DMS79 (cell line): ENCODE measurements around the gene MYL11.
A peak's percentile ranks its signal among the peaks of the same experiment; 100 is the strongest.
"Not testable (repeated sequence)": the region's sequence is repeated elsewhere in the genome, so short reads cannot be mapped to it uniquely, and the experiment has no call there.

Experiments
- DNase-seq: peaks from one replicate; lab custom pipeline; 2025; lab: John Stamatoyannopoulos, UW

The MYL11 gene

DNA sequence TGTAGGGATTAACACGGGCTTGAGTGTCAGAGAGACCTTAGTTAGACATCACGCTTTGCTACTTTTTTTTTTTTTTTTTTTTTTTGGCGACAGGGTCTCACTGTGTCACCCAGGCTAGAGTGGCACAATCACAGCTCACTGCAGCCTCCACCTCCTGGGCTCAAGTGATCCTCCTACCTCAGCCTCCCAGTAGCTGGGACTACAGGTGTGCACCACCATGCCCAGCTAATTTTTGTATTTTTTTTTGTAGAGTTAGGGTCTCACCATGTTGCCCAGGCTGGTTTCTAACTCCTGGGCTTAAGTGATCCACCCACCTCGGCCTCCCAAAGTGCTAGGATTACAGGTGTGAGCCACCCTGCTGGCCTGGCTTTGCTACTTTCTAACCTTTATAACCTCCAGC is 22.0 kb downstream of the MYL11 start:
- DNase-seq: not testable (repeated sequence)

DNA sequence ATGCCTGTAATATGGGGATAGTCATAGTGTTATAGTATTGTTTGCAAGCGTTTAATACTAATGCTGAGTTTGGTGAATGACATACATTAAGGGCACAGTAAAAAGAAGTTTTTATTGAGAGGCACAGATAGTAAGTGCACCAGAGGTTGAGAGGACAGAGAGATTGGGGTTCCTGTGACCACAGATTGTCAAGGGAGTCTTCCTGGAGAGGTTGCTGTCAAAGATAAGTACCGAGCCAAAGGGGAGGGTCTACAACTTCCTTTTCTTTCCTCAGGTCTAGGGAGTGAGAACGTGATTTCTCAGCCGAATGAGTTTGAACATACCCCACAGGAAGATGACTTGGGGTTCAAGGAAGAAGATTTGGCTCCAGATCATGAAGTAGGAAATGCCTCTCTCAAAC is 22.5 kb downstream of the MYL11 start:
- DNase-seq: no peak

DNA sequence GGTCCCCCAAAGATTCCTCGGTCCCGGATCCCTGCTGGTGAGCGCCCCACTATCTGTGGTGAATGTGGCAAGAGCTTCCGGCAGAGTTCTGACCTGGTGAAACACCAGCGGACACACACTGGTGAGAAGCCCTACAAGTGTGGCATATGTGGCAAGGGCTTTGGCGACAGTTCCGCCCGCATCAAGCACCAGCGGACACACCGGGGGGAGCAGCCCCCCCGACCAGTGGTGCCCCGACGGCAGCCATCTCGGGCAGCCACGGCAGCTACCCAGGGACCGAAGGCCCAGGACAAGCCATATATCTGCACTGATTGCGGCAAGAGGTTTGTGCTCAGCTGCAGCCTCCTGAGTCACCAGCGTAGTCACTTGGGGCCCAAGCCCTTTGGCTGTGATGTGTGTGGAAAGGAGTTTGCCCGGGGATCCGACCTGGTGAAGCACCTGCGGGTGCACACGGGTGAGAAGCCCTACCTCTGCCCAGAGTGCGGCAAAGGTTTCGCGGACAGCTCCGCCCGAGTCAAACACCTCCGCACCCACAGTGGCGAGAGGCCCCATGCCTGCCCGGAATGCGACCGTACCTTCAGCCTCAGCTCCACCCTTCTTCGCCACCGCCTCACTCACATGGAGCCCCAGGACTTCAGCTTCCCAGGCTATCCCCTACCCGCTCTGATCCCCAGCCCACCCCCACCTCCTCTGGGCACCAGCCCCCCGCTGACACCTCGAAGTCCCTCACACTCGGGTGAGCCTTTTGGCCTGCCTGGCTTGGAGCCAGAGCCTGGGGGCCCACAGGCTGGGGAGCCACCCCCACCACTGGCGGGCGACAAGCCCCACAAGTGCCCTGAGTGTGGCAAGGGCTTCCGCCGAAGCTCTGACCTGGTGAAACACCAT is 23.4 kb downstream of the MYL11 start:
- no peak for DNase-seq

DNA sequence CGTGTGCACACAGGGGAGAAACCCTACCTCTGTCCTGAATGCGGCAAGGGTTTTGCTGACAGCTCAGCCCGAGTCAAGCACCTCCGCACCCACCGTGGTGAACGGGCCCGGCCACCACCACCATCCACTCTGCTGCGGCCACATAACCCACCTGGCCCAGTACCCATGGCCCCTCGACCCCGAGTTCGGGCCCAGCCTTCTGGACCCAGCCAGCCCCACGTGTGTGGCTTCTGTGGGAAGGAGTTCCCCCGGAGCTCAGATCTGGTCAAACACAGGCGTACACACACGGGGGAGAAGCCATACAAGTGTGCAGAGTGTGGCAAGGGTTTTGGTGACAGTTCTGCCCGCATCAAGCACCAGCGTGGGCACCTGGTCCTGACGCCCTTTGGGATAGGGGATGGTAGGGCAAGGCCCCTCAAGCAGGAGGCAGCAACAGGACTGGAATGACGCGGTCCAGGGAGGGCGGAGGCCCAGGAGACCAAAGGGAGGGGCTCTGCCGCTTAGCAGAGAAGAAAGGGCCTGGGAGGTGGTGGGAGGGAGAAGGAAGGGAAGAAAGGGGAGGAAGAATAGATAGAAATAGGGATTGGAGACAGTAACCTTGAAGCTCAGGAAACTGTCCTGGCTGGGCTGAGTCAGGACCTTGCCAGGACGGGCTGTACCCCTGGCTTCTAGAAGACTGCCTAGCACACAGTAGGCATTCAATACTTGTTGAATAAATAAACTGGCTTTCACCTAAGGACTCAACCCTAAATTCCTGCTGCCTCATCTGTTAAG is 24.2 kb downstream of the MYL11 start:
- no peak for DNase-seq

DNA sequence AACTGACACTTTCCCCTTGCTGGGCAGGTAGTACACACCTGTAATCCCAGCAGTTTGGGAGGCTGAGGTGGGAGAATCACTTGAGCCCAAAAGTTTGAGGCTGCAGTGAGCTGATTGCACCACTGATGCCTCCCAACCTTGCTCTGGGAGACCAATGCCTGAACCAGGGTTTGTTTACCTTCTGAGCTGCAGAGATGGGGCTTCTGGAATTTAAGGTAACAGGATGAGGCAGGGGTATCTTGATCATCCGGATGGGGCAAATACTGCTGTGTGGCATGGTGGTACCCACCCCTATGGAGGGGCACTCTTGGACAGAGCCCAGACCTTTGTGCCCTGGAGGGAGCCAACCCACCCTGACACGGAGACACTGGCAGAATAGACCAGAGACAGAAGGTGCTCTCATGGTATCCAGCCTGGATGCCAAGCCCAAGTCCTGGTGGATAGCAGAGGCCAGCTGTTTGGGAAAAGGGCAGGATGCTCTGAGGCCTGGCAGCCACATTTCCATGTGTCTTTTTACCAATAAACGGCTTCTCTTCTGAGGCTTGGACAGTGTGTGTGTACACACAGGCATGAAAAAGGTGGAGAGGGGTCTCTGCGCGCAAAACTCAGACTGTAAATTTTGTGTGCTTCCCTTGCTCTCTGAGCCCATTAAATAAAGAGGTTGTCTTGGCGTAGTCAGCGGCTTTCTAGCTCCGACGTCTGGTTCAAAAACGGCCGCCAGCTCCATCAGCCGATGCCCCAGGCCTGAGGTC is 25.0 kb downstream of the MYL11 start:
- DNase-seq: no peak

DNA sequence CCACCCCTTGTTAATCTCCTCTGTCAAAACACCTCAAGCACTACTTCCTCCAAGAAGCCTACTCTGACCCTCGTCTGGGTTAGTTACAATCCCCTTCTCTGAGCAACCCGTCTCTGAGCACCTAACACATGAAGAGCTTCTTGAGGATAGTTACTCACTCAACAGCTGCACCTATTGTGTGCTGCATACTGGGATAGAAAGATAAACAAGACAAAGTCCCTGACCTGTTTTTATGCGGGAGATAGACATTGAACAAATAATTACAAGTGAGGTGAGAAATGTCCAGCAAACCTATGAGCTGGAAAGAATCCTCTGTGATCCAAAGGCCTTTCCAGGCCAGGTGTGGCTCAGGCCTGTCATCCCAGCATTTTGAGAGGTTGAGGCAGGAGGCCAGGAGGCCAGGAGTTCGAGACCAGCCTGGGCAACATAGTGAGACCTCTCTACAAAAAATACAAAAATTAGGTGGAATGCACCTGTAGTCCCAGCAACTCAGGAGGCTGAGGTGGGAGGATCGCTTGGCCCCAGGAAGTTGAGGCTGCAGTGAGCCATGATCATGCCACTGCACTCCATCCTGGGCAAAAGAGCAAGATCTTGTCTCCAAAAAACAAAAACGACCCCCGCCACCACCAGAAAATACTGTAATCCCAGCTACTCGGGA is 27.3 kb downstream of the MYL11 start:
- DNase-seq: no peak

DNA sequence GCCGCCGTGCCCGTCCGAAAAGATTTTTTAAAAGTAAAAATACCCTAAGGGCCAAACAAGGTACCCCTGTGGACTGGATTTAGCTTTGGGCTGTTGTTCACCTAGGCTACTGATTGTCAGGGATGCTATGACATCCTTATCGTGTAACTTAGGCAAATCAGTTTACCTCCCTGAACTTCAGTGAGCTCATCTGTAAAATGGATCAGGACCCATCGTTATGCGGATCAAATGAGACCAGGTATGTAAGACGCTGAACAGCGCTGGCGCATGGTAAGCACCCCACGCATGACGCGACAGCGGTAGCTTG is 32.1 kb downstream of the MYL11 start:
- no peak for DNase-seq

DNA sequence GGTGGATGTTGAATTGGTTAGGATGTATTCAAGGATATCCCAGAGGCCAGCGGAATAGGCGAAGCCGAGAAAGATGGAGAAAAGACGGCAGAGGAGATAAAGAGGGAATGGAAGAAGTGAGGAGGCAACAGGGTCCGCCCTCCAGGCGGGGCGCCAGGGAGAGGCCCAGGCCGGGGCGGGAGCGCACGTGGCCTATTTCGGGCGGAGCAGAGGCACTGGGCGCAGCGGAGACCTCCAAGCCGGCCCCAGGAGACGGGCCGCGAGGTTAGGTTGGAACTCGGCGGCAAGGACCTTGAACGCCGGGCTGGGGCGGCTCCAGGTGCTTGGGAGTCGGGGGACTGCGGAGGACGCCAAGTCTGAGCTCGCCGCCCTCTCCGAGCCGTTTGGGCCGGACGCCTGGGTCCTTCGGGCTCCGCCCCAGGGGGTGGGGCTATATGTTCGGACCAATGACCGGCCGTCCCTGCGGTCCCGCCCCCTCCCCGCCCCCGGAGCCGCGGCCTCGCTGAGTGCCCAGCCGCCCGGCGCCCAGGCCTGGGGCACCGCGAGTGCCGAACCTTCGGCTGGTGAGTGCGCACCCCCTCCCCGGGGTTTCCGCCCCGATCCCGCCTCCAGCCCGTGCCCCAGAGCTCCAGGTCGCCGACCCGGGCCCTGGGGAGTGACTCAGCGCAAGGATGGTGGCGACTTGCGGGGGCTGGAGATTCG is 32.7 kb downstream of the MYL11 start, which contains the start of gene ZNF771:
TSS of gene ZNF771 (plus strand) at position 505 of the 702 bp plus-strand sequence. CDS start 448 bp downstream, outside the sequence.
- peak; percentile 71 for DNase-seq

DNA sequence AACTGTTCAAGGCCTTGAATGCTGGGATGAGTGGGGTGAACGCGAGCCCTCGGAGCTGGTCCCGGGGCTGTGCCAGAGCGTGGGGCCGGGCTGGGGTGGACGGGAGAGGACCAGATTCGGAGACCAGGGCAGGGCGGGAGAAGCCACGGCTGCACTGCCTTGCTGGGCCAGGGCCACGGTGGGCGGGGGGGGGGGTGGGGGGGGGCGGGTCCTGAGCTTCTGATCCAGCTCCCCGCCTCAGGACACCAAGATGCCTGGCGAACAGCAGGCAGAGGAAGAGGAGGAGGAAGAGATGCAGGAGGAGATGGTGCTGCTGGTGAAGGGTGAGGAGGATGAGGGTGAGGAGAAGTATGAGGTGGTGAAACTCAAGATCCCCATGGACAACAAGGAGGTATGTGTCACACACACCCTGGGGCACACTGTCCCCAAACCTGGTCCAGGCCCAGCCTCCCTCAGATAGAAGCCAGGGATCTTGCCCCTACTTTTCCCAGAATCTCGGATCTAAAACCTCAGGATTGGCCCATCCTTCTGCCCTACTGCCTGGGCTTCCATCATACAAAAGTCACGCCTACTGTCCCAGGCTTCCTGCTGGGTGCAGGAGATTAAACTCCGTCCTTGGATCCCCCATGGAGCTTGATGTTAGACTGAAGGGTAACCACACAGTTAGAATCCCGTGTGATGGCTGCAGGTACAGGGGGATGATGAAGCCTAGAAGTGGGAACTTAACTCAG is 33.4 kb downstream of the MYL11 start:
- DNase-seq: no peak

DNA sequence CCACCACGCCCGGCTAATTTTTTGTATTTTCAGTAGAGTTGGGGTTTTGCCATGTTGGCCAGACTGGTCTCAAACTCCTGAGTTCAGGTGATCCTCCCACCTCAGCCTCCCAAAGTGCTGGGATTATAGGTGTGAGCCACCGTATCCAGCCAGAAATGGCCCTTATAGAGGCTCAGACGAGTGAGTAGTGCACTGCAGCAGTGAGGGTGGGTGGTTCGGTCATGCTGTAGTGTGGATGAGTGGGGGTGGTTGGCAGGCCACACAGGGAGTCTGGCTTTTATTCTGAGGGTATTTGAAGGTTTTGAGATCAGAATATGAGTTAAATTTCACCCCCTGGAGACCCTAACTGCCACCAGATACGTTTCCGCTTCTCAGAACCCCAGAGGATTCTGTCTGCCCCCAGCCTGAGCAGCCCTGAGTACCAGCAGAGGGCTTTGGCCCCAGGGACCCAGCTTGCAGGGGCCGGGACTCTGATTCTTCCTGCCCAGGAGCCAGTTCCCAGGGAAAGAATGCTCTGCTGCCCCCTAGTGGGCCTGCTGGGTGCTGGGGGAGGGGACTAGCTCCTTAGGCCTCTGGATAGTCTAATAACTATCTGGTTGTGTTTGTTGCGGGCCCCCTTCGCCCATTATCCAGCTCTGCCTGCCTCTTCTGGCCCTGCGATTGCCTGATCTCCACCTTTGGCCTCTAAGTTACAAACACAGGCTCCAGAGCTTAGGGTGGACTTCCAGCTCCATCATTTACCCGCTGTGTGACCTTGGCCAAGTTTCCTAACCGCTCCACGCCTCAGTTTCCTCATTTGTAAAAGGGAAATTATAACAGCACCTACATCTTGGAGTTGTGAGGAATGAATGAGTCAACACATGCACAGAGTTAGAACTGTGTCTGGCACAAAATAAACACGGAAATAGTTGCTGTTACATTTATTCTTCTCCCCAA is 34.8 kb downstream of the MYL11 start:
- peak; percentile 60 for DNase-seq

DNA sequence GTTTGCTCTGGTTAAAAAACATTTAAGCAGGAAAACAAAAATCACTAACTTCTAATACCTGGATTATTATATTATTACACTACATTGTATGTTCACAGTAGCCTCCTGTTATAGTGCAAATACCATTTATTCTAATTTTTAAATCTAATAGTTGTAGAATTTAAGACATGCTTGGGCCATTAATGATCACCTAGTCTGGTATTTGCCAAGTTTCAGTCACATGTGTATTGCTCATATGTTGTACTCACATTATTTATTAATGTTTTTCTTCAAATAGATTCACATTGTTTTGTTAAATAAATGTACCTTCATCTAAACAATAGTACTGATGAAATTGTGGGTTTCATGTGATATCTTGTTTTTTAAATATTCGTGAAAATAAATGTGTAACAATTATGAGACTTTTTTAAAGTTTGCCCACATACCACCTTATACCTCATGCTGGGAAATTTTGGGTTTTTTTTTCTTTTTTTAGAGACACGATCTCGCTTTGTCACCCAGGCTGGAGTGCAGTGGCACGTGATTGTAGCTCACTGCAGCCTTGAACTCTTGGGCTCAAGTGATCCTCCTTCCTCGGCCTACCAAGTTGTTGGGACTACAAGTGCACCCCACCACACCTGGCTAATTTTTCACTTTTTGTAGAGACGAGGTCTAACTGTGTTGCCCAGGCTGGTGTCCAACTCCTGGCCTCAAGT is 38.7 kb downstream of the MYL11 start:
- DNase-seq: no peak

DNA sequence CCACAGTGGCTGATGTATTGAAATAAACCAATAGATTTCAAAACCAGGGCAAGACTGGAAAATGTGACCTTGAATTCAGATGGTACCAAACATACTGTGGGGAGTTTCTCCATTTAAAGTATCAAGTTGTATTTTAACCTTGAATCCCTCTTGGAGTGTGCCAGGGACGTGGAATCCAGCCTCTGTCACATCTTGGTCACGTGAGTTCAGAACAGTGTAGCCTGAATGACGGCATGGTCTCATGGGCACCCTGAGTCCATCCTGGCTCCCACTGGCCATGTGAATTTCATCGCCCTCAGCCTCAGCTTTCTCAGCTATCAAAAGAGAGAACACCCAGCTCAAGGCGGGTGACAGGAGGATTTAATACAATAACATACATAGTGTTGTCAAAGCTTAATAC is 39.6 kb downstream of the MYL11 start:
- DNase-seq: no peak

DNA sequence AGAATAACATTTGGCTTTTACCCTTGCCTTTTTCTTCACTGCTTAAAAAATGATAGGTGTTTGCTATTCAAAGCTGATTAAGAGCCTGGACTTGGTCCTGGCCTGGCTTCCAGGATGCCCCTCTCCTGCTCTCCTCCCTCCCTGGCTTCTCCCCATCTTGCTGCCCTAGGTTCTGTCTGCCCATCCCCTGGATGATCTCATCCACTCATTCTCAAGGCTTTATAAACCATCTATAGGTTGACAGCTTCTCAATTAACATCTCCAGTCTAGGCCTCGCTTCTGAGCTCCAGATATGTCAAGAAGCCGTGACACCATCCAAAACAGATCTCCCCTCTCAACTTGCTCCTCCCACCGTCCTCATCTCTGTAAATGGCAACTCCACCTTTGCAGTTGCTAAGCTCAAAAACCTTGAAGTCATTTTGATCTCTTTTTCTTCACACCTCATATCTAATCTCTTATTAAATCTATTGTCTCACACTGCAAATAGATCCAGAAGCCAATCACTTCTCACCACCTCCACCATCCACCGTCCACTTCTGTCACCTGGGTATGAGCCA is 41.5 kb downstream of the MYL11 start:
- DNase-seq: no peak

DNA sequence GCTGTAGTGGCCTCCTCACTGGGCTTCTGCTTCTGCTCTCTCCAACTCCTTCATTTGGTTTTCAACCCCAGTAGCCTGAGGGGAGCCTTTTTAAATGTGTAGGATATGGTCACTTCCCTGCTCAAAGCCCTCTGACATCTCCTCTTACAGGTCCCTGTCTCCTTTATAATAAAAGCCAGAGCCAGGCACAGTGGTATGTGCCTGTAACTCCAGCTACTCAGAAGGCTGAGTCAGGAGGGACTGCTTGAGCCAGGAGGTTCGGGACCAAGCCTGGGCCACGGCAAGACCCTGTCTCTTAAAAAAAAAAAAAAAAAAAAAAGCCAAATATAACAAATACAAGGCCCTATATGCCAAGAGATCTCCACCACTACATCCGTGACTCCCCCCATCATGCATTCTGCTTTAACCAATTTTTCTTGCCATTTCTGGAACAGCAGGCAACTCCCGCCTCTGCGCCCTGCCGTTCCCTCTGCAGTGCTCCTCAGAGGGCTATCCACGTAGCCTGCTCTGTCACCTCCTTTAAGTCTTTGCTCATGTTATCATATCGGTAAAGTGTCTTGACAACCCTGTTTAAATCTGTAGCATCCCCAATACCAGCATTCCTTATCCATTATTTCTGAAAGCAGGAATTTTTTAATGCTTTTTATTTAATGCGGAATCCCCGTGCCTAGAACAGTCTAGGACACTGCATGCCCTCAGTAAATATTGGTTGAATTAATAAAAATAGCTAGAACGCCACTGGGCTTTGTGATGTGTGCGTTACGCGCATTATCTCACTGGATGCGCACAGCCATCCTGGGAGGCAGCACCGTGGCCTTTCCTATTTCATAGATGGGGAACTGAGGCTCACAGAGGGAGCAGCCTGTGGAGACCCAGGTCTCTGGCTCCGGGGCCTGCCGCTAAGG is 42.3 kb downstream of the MYL11 start:
- DNase-seq: no peak

DNA sequence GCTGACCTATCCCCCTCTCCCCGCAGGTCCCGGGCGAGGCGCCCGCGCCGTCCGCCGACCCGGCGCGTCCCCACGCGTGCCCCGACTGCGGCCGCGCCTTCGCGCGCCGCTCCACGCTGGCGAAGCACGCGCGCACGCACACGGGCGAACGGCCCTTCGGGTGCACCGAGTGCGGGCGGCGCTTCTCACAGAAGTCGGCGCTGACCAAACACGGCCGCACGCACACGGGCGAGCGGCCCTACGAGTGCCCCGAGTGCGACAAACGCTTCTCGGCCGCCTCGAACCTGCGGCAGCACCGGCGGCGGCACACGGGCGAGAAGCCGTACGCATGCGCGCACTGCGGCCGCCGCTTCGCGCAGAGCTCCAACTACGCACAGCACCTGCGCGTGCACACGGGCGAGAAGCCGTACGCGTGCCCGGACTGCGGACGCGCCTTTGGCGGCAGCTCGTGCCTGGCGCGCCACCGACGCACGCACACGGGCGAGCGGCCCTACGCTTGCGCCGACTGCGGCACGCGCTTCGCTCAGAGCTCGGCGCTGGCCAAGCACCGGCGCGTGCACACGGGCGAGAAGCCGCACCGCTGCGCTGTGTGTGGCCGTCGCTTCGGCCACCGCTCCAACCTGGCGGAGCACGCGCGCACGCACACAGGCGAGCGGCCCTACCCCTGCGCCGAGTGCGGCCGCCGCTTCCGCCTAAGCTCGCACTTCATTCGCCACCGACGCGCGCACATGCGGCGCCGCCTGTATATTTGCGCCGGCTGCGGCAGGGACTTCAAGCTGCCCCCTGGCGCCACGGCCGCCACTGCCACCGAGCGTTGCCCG is 43.1 kb downstream of the MYL11 start:
- peak; percentile 68 for DNase-seq

DNA sequence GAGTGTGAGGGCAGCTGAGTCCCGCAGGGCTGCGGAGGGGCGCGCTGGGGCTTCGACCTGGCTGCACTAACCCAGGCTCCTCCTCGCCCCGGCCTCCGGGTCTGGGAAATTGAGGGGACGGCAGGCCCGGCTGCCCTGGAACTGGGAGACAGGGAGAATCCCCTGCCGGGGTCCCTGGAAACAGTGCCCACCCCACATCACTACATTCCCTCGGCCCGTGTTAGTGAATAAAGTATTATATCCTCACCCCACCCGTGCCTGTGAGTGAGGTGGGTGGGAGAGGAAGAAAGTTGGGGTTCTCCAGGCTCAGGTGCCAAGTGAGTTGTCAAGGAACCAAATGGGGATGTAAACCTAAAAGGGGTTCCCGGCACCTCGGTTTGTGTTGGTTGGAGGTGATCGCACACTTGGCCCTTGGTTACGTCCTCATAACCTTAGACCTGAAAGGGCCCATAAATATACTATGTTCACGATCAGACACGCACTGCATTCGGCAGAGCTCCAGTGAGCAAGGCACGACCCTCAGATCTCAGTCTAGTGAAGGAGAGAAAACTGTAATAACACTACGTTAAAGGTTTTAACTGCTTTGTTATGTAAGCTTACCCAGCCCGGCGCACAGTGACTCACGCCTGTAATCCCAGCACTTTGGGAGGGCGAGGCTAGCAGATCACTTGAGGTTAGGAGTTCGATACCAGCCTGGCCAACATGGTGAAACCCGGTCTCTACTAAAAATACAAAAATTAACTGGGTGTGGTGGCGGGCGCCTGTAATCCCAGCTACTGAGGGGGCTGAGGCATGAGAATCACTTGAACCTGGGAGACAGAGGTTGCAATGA is 44.0 kb downstream of the MYL11 start:
- DNase-seq: no peak
